Activated CD4-positive, alpha-beta T cell treated with anti-CD3 and anti-CD28 coated beads, Interleukin-2, Interleukin-4, amounts not matched to agents 100 ng/mL and 50 ng/mL, durations not matched to agents 16 hours and 8 hours (primary cell): ENCODE data around the gene SEMA4F.

ENCODE experiments used
- DNase-seq: peaks from one replicate; pipeline ENCODE4 v3.0.0-alpha.2; 2020; ENCODE audit warnings: low spot score

SEMA4F gene

GRCh38 chr2:74659462-74659861, 5.4 kb downstream of the SEMA4F start:
- DNase-seq, result no peak

- no peak for DNase-seq
Observed at GRCh38 chr2:74668087-74668486, 14.0 kb downstream of the SEMA4F start.

- DNase-seq, result no peak
Observed at GRCh38 chr2:74670263-74670662, 16.2 kb downstream of the SEMA4F start.

- no peak for DNase-seq
Observed at GRCh38 chr2:74671479-74671878, 17.4 kb downstream of the SEMA4F start.

- DNase-seq, result no peak
Observed at GRCh38 chr2:74673826-74674528, 19.9 kb downstream of the SEMA4F start.

GRCh38 chr2:74675090-74675489, 21.0 kb downstream of the SEMA4F start:
- no peak for DNase-seq

- no peak for DNase-seq
Observed at GRCh38 chr2:74676331-74676730, 22.3 kb downstream of the SEMA4F start.

GRCh38 chr2:74679615-74680014, 25.6 kb downstream of the SEMA4F start:
- DNase-seq, result no peak

- no peak for DNase-seq
Observed at GRCh38 chr2:74682501-74682900, 28.5 kb downstream of the SEMA4F start.

- DNase-seq, result no peak
Observed at GRCh38 chr2:74685408-74685807, 31.4 kb downstream of the SEMA4F start.

GRCh38 chr2:74688881-74689280, 34.8 kb downstream of the SEMA4F start:
- no peak for DNase-seq

- no peak for DNase-seq
Observed at GRCh38 chr2:74689671-74690070, 35.6 kb downstream of the SEMA4F start.

- peak; percentile 50 for DNase-seq
Observed at GRCh38 chr2:74690571-74690970, 36.5 kb downstream of the SEMA4F start.

GRCh38 chr2:74691929-74692328, 37.9 kb downstream of the SEMA4F start:
- DNase-seq, result no peak

- DNase-seq, result no peak
Observed at GRCh38 chr2:74693213-74693612, 39.2 kb downstream of the SEMA4F start.

- no peak for DNase-seq
Observed at GRCh38 chr2:74693668-74694067, 39.6 kb downstream of the SEMA4F start.

GRCh38 chr2:74694281-74694680, 40.2 kb downstream of the SEMA4F start:
- DNase-seq, result no peak

- no peak for DNase-seq
Observed at GRCh38 chr2:74695663-74696062, 41.6 kb downstream of the SEMA4F start.

- no peak for DNase-seq
Observed at GRCh38 chr2:74696829-74697228, 42.8 kb downstream of the SEMA4F start.

GRCh38 chr2:74700643-74701372, 46.8 kb downstream of the SEMA4F start:
- DNase-seq, result no peak

GRCh38 chr2:74702001-74702715, 48.1 kb downstream of the SEMA4F start:
- DNase-seq, result no peak

GRCh38 chr2:74703373-74703772, 49.3 kb downstream of the SEMA4F start:
- DNase-seq, result no peak

GRCh38 chr2:74704216-74704615, 50.2 kb downstream of the SEMA4F start:
- DNase-seq, result no peak
